DMS153 (cell line): ENCODE results near the gene LBX2.

Experiments
- DNase-seq: peaks from one replicate; lab custom pipeline; 2025; lab: John Stamatoyannopoulos, UW

The LBX2 gene

DNA sequence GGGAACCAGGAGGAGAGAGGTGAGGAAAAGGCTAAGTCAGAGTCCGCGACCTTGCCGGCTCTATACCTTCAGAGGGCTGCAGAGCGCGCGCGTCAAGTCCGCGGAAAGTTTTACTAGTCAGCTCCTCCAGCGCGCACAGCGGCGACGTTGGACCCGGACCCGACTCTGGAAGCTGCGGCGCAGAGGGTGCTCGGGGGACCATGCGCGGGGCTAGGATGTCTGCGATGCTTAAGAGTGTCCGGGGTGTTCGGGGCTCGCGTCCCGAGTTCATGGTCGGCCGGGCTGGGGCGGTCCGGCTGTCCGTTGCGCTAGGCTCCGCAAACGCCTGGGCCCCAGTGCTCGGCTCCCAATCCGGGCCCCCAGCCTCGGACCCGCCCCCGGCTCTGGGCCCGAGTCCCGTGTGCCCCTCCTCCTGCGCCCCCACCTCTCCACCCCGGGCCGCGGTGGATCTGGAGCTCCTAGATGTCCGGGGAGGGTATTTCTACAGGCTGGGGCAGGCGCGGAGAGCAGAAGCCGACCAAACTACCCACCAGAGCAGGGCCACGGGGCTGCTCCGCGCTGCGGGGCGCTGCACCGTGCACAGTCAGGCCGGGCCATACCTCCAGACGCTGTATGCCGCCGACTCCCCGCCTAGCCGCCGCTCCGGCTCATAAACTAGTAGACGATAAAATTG, at the start of gene LBX2:
Gene LBX2, minus strand, starts transcription at position 337 of the 673 bp plus-strand sequence. Its CDS starts 66 bp downstream, at position 271.
- no peak for DNase-seq

DNA sequence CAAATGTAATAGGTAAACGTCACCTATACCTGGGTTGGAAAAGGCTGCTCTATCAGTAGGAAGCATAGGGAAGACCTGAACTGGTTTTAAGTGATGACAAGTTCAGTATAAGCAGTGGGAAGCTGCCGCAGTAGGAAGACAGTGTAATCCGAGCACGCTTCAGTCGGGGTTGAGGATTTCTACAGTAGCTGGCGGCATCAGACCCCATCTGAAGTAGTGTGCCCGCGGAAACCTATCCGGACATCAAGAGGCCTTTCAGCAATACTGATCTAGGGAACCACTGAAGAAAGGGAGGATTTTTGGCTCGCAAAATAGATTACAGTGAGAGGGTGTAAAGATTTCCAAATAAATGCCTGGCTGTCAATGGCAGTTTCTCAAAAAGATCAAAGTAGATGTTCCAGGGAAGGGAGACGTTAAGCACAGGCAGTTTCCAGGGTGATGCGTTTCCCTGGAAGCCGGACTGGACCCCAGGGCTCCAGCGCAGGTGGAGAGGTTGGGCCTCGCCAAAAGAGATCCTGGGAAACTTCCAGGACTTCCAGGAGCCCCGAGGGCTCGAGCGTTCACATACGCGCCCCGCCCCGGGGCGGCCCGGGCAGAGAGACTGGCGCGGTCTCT, 49.0 kb upstream of the LBX2 start:
- DNase-seq: no peak

GRCh38 chr2:74546004-74546403, 46.6 kb upstream of the LBX2 start:
- no peak for DNase-seq

GRCh38 chr2:74544634-74545033, 45.2 kb upstream of the LBX2 start:
- DNase-seq: no peak

DNA sequence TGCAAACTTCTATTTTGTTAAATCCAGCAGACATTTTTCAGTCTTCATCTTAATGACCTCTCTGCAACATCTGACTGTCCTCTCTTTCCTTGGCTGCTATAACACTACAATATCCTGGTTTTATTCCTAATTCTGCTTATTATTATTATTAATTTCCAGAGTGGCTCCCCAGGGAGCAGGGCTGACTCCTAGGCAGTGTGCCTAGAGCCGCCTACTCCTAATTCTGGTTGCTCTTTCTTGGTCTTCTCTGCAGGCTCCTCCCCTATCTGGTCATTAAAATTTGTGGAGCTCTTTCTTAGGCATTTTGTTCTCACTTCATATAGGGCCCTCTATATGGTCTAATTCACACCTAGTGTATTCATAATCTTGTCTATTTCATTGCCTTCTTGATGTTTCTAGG, 43.6 kb upstream of the LBX2 start:
- DNase-seq: no peak

DNA sequence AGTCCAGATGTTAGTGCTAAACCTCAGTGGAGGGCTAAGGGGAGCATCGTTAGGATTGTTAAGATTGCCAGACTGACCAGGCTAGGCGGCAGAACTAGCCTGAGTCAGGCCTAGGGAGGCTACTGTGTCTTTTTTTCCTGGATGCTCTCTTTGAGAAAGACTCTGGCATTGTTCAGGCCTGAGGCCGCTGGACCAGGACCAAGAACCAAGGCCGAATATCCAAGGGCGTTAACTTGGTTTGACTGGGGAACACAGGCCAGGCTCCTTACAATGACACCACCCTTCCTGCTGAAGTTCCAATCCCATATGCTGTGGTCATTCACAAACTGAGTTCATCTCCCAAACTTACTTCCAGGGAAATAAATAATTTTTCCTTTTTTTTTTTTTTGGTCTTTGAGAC, 40.9 kb upstream of the LBX2 start:
- DNase-seq: no peak

- DNase-seq: no peak
These were observed 39.5 kb upstream of the LBX2 start for GRCh38 chr2:74538881-74539339.

GRCh38 chr2:74537140-74537539, 37.7 kb upstream of the LBX2 start:
- DNase-seq: no peak

DNA sequence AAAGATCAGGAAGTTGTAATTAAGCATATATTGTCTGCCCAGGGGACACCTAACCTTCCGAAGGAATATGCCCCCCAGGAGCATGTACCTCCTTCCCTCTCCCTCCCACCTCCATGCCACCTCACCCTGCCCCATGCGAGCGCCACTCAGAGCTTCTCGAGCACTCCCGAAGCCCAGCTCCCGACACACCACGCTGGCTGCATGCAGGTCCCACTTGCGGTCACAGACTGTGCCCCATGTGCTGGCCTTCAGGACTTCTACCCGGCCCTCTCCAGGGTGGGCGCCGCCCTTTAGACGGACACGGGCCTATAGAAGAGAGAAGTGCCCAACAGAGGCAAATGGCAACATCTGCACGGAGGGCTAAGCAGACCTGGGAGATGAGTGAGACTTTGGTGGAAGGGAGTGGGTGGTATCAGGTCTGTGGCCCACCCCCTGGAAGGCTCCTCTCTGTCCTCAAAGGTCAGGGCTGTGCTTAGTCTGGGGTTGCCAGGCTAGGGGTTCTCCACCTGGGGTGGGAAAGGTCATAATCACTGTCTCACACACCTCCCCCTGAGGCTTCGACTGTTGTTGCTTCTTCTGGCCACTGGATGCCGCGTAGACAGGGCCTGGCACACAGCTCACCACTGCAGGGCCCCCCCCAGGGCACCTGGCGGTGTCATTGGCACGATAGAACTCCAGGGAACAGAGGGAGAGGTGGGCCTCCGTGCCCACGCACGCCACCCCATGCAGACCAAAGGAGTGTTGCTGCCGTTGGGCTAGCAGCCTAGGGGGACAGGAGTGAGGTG, 37.0 kb upstream of the LBX2 start:
- no peak for DNase-seq

DNA sequence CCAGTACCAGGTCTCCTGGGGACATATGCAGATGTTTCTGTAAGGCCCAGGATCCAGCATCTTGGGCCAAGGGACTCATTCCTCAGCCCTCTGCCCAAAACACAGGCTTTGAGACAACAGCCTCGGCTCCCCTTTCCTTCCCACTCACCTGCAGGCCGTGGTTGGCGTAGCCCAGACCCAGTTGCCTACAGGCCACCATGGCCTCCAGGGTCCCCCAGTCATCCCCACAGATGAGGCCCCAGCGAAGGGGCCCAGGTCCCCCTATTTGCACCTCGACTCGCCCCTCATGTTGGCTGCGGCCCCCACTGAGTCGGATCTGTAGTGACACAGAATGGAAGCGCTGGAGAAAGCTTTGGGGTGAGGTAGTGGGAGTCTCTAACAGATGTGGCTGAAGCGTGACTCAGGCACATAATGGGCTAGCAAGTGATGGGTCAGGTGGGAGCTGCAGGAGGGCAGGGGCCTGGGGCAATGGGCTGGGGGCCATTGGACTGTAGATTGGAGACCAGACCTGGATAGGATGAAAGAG, 36.1 kb upstream of the LBX2 start:
- no peak for DNase-seq

GRCh38 chr2:74534411-74534810, 35.0 kb upstream of the LBX2 start:
- DNase-seq: no peak

DNA sequence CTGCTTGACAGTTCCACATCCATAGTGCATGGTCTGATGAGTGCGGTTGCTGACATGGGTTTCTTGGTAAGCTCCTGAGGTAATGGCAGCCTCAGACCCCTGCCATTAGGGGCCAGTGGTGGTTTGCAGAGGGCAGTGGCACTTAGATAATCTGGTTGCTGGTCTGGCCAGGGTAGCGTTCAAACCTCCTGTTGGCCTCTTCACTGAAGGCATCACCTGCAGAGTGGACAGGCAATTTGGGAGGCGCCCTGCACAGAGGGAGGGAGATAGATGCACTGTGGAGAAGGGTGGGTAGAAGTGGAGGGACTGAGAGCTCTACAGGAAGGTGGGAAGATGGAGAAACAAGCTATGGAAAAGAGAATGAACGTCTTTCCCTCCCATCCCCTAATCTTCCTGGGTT, 34.1 kb upstream of the LBX2 start:
- DNase-seq: no peak

- no peak for DNase-seq
These were observed 32.8 kb upstream of the LBX2 start for GRCh38 chr2:74532222-74532621.

DNA sequence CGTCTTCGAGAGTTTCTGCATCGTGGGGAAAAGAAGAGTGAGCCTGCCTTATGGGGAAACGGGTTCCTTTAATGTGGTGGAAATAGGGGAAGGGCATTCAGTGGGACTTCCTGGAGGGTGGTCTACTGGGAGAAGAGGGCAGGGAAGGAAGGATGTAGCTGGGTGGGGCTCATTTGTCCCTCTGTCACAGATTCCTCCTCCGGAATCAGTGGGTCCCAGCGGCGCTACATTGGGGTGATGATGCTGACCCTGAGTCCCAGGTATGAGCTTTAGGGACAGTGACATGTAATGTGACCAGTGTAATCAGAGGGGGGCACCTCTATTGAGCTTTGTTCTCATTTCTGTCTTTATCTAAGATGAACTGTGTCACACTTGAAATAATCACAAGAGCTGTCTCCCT, 32.3 kb upstream of the LBX2 start:
- no peak for DNase-seq

DNA sequence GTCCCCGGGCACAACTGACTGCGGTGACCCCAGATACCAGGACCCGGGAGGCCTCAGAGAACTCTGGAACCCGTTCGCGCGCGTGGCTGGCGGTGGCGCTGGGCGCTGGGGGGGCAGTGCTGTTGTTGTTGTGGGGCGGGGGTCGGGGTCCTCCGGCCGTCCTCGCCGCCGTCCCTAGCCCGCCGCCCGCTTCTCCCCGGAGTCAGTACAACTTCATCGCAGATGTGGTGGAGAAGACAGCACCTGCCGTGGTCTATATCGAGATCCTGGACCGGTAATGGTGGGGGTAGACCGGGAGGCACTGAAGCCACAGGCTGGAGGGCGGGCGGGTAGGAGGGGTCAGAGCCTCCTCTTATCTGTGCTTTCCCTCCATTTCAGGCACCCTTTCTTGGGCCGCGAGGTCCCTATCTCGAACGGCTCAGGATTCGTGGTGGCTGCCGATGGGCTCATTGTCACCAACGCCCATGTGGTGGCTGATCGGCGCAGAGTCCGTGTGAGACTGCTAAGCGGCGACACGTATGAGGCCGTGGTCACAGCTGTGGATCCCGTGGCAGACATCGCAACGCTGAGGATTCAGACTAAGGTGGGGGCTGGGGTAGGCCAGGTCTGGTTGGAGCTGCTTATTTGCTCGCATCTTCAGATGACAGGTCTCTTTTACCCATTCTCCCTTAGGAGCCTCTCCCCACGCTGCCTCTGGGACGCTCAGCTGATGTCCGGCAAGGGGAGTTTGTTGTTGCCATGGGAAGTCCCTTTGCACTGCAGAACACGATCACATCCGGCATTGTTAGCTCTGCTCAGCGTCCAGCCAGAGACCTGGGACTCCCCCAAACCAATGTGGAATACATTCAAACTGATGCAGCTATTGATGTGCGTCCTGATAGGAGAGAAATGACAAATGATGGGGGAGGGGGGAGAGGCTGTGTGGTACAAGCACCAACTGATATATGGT, 31.1 kb upstream of the LBX2 start:
- DNase-seq: no peak

DNA sequence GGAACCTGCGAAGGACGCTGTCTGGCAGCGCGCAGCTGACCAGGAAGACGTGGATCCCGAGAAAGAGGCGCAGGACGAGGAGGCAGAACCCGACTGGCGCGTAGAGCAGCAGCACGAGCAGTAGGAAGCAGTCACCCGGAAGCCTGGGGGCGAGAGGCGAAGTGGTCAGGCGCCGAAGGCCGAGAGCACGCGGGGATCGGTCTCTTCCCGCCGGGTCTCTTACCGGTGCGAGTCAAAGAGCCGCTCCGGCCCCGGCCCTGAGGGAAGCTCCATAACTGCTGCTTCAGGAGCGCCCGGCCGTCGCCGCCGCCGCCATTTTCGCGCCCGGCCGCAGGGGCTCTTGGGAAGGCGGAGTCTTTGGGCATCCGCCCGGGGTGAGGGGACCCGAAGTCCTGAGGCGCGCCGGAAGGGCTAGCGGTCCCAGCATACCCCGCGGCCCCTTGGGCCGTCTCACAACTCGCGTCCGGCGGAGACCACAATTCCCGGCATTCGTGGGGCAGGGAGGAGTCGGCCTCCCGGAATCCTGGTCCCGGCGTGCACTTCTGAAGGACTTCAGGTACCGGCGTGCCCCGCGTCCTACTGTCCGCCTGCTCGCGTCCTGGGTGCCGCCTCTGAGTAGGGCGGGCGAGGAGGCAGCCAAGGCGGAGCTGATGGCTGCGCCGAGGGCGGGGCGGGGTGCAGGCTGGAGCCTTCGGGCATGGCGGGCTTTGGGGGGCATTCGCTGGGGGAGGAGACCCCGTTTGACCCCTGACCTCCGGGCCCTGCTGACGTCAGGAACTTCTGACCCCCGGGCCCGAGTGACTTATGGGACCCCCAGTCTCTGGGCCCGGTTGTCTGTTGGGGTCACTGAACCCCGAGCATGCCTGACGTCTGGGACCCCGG, 30.2 kb upstream of the LBX2 start, which contains the start of the genes AUP1 and HTRA2:
Gene AUP1, minus strand, starts transcription at position 350 of the 882 bp plus-strand sequence. Its CDS starts 77 bp downstream, at position 273.
Gene HTRA2, plus strand, starts transcription at position 577 of the 882 bp plus-strand sequence. Its CDS starts 74 bp downstream, at position 651.
- peak; percentile 98 for DNase-seq

DNA sequence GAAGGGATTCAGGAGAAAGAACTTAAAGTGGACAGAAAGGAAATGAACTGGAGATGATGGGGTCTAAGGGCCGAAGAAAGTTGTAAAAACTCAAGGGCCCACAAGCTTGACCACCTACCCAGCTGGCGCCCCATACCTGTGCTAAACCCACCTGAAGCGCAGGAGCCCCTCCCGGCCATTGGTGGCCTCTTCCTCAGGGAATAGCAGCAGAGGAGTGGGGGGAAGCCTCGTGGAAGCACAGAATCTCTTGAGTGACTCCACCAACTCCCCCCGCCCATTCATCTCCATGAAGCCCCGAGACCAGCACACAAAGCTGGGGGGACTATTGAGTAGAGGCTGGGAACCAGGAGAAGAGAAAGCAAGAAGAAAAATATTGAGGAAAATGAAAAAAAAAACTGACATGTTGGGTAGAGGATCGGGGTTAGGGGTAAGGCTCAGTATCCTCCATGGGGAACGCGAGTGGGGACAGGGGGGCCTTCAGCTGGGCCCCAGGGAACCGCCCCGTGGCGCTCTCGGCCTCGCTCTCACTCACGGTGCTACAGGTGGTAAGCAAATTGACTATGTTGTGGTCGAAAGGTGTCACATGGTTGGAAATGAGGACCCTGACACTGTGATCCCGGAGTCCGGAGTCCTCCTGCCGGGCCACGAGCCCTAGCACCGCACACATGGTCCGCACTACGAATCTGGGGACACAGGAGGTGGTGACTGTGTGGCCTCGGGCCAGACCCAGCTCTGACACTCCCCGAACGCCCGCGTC, 29.4 kb upstream of the LBX2 start:
- DNase-seq: no peak

GRCh38 chr2:74527741-74528140, 28.3 kb upstream of the LBX2 start:
- DNase-seq: no peak

GRCh38 chr2:74526649-74527230, 27.3 kb upstream of the LBX2 start:
- no peak for DNase-seq
